PC-3 (cell line): ENCODE measurements around the gene SLC25A30.
"Not testable (repeated sequence)": the region's sequence is repeated elsewhere in the genome, so short reads cannot be mapped to it uniquely, and the experiment has no call there.

ENCODE experiments used
- EZH2 ChIP-seq: fragments of 300-600 bp; sonication (generic); IDR thresholded peaks from one replicate; pipeline ENCODE4 v1.6.1; 2017; ENCODE audit warnings: antibody characterized with exemption, mild to moderate bottlenecking, low read length; ENCODE audit not compliant: unreplicated experiment
- TF ChIP-seq, protein P1 (sequence below): fragments of 300-600 bp; sonication (generic); conservative IDR thresholded peaks from 2 replicates; pipeline ENCODE4 v1.5.1; 2017; ENCODE audit warnings: antibody characterized with exemption, low read depth, mild to moderate bottlenecking, low read length

DNA sequence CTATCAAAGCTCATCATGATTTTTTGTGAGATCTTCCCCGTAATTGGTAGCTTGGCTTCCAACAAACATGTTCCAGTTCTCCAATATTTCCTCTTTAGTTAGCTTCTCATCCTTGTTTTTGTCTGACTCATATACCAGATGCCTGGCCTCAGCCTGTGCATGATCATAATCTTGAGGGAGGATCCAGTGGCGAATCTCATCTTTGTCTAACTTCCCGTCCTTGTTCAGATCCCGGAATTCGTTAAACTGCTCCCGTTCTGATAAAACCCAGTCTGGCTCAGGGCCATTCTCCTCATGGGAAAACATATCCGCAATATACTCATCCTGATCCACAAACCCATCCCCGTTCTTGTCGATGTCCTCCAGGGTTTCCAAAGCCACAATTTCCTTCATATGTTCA lies 27.8 kb downstream of the SLC25A30 start:
- TF ChIP-seq, protein P1, sequence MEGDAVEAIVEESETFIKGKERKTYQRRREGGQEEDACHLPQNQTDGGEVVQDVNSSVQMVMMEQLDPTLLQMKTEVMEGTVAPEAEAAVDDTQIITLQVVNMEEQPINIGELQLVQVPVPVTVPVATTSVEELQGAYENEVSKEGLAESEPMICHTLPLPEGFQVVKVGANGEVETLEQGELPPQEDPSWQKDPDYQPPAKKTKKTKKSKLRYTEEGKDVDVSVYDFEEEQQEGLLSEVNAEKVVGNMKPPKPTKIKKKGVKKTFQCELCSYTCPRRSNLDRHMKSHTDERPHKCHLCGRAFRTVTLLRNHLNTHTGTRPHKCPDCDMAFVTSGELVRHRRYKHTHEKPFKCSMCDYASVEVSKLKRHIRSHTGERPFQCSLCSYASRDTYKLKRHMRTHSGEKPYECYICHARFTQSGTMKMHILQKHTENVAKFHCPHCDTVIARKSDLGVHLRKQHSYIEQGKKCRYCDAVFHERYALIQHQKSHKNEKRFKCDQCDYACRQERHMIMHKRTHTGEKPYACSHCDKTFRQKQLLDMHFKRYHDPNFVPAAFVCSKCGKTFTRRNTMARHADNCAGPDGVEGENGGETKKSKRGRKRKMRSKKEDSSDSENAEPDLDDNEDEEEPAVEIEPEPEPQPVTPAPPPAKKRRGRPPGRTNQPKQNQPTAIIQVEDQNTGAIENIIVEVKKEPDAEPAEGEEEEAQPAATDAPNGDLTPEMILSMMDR = not testable (repeated sequence)
- not testable (repeated sequence) for TF ChIP-seq EZH2
